Endodermal cell (in vitro differentiated cells): Measurements from ENCODE around the gene TNFSF13. TPM values are rescaled to one million over a fixed set of nuclear protein-coding genes. Genes with fewer than 3 reads are reported as not detected.

Experiments
- DNase-seq: peaks from one replicate; pipeline ENCODE4 v3.0.0-alpha.2; 2017
- H3K27ac ChIP-seq: 2 replicates; pipeline ENCODE4 v1.5.1; 2013; ENCODE audit warnings: mild to moderate bottlenecking, low read depth, low read length, moderate library complexity
- H3K27me3 ChIP-seq: 2 replicates; pipeline ENCODE4 v1.6.1; 2013; ENCODE audit warnings: mild to moderate bottlenecking, low read length, moderate library complexity; ENCODE audit not compliant: insufficient read depth, control insufficient read depth, poor library complexity, severe bottlenecking
- H3K36me3 ChIP-seq: 2 replicates; pipeline ENCODE4 v1.7.0; 2013; ENCODE audit warnings: mild to moderate bottlenecking, low read length, moderate library complexity; ENCODE audit not compliant: control insufficient read depth, insufficient read depth
- H3K4me1 ChIP-seq: one replicate; pipeline ENCODE4 v1.7.0; 2013; ENCODE audit warnings: low read length; ENCODE audit not compliant: control insufficient read depth, insufficient read depth
- H3K4me3 ChIP-seq: 2 replicates; pipeline ENCODE4 v1.5.1; 2013; ENCODE audit warnings: mild to moderate bottlenecking, low read length, moderate library complexity
- H3K9ac ChIP-seq: 2 replicates; pipeline ENCODE4 v1.6.1; 2013; ENCODE audit warnings: mild to moderate bottlenecking, low read length, moderate library complexity; ENCODE audit not compliant: poor library complexity, severe bottlenecking; ENCODE audit errors: extremely low read depth
- H3K9me3 ChIP-seq: 2 replicates; pipeline ENCODE4 v1.6.1; 2013; ENCODE audit warnings: mild to moderate bottlenecking, low read length, moderate library complexity; ENCODE audit not compliant: control insufficient read depth
- H3K27ac Mint-ChIP-seq: 2 replicates; pipeline ENCODE4 v1.8.0; 2020; ENCODE audit warnings: mixed read lengths
- H3K27me3 Mint-ChIP-seq: 2 replicates; pipeline ENCODE4 v1.8.0; 2021; ENCODE audit warnings: mild to moderate bottlenecking, mixed read lengths; ENCODE audit not compliant: insufficient read depth
- H3K36me3 Mint-ChIP-seq: 2 replicates; pipeline ENCODE4 v1.8.0; 2020; ENCODE audit warnings: low read depth, mixed read lengths
- H3K4me1 Mint-ChIP-seq: 2 replicates; pipeline ENCODE4 v1.8.0; 2020; ENCODE audit warnings: mixed read lengths
- H3K4me3 Mint-ChIP-seq: 2 replicates; pipeline ENCODE4 v1.8.0; 2020; ENCODE audit warnings: mild to moderate bottlenecking, moderate library complexity, mixed read lengths
- H3K9me3 Mint-ChIP-seq: 2 replicates; pipeline ENCODE4 v1.8.0; 2020; ENCODE audit warnings: mild to moderate bottlenecking, mixed read lengths
- WGBS, 2 experiments: methylation state at CpG; one replicate each; pipeline versions ENCODE4 v1.1.5 to v1.1.7; 2013; ENCODE audit warnings: missing lambda C conversion rate in 2 of 2, mixed read lengths in 1 of 2; ENCODE audit not compliant: insufficient coverage in 1 of 2, insufficient read length in 1 of 2; 5-methylcytosine and 5-hydroxymethylcytosine counted together
- total RNA-seq, 2 donors: library from RNA; stranded (reverse); fragmentation: NEBNext Ultra II Directional in 1 of 2; extraction: Animal tissue kit (Norgen Biotek cat#: 25700) in 1 of 2; gene quantifications; 2 replicates in 1 of 2; 3 replicates in 1 of 2; pipeline ENCODE4 v1.2.1, GENCODE V29; 2021
- TF ChIP-seq, protein P1 (sequence below): fragments of 200-600 bp; sonication (generic); conservative IDR thresholded peaks from 2 replicates; pipeline ENCODE4 v1.5.0; 2021; ENCODE audit warnings: antibody characterized with exemption, mild to moderate bottlenecking

Gene TNFSF13
- total RNA-seq, 2 donors from 2014 or later, result 1.7 to 3.0 TPM

DNA sequence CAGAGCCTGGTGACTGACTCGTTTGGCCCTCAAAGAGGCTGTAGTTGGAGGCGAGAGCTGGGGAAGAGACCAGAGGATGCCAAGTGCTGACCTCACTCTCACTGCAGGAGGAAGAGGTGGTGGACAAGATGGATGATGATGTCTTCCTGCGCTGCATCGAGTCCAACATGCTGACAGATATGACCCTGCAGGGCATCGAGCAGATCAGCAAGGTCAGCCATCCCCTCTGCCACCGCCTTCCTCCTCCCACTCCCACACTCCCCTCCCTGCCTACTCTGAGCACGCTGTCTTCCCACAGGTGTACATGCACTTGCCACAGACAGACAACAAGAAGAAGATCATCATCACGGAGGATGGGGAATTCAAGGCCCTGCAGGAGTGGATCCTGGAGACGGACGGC, 47.4 kb upstream of the TNFSF13 start:
- no peaks in the 10 kb centered on the region for H3K9me3 Mint-ChIP-seq
- H3K27ac Mint-ChIP-seq, result no peak overlapping the region
- WGBS, 2 experiments, result 91 to 95% methylated on average over 7 to 10 of the region's 10 CpGs
- no peak for DNase-seq
- Histone ChIP-seq H3K9ac (no peak overlapping the region), H3K4me1 (no peaks in the 10 kb centered on the region), H3K36me3 (peaks cover 86% of the 10 kb centered on the region), H3K9me3 (no peaks in the 10 kb centered on the region), H3K4me3 (no peak overlapping the region), H3K27ac (no peak overlapping the region), H3K27me3 (no peaks in the 10 kb centered on the region)
- H3K4me1 Mint-ChIP-seq, result no peaks in the 10 kb centered on the region
- H3K4me3 Mint-ChIP-seq, result no peak overlapping the region
- H3K27me3 Mint-ChIP-seq, result no peaks in the 10 kb centered on the region
- peaks cover 76% of the 10 kb centered on the region for H3K36me3 Mint-ChIP-seq
- TF ChIP-seq, protein P1, sequence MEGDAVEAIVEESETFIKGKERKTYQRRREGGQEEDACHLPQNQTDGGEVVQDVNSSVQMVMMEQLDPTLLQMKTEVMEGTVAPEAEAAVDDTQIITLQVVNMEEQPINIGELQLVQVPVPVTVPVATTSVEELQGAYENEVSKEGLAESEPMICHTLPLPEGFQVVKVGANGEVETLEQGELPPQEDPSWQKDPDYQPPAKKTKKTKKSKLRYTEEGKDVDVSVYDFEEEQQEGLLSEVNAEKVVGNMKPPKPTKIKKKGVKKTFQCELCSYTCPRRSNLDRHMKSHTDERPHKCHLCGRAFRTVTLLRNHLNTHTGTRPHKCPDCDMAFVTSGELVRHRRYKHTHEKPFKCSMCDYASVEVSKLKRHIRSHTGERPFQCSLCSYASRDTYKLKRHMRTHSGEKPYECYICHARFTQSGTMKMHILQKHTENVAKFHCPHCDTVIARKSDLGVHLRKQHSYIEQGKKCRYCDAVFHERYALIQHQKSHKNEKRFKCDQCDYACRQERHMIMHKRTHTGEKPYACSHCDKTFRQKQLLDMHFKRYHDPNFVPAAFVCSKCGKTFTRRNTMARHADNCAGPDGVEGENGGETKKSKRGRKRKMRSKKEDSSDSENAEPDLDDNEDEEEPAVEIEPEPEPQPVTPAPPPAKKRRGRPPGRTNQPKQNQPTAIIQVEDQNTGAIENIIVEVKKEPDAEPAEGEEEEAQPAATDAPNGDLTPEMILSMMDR, result no peak

GRCh38 chr17:7512105-7512504, 46.4 kb upstream of the TNFSF13 start:
- 97% methylated on average over 14 to 15 of the region's 15 CpGs for WGBS, 2 experiments
- H3K27me3 Mint-ChIP-seq, result no peaks in the 10 kb centered on the region
- Histone ChIP-seq H3K36me3 (peaks cover 80% of the 10 kb centered on the region), H3K27ac (no peak overlapping the region), H3K9ac (no peak overlapping the region), H3K4me3 (no peak overlapping the region), H3K27me3 (no peaks in the 10 kb centered on the region), H3K4me1 (no peaks in the 10 kb centered on the region), H3K9me3 (no peaks in the 10 kb centered on the region)
- H3K4me1 Mint-ChIP-seq, result no peaks in the 10 kb centered on the region
- no peak overlapping the region for H3K4me3 Mint-ChIP-seq
- no peaks in the 10 kb centered on the region for H3K9me3 Mint-ChIP-seq
- H3K36me3 Mint-ChIP-seq, result peaks cover 73% of the 10 kb centered on the region
- TF ChIP-seq, protein P1, result no peak
- DNase-seq, result no peak
- H3K27ac Mint-ChIP-seq, result no peak overlapping the region

DNA sequence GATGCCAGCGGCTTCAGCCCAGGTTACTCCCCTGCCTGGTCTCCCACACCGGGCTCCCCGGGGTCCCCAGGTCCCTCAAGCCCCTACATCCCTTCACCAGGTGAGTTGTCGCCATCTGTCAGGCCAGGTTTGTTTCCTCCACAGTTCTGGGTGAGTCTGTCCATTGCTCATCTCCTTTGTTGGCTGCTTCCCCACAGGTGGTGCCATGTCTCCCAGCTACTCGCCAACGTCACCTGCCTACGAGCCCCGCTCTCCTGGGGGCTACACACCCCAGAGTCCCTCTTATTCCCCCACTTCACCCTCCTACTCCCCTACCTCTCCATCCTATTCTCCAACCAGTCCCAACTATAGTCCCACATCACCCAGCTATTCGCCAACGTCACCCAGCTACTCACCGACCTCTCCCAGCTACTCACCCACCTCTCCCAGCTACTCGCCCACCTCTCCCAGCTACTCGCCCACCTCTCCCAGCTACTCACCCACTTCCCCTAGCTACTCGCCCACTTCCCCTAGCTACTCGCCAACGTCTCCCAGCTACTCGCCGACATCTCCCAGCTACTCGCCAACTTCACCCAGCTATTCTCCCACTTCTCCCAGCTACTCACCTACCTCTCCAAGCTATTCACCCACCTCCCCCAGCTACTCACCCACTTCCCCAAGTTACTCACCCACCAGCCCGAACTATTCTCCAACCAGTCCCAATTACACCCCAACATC, 45.6 kb upstream of the TNFSF13 start:
- no peaks in the 10 kb centered on the region for H3K27me3 ChIP-seq
- TF ChIP-seq, protein P1, result no peak
- 85 to 92% methylated on average over 14 to 20 of the region's 20 CpGs for WGBS, 2 experiments
- H3K4me1 Mint-ChIP-seq, result no peaks in the 10 kb centered on the region
- H3K27me3 Mint-ChIP-seq, result no peaks in the 10 kb centered on the region
- H3K36me3 Mint-ChIP-seq, result peaks cover 66% of the 10 kb centered on the region
- no peak overlapping the region for H3K9ac ChIP-seq
- peaks cover 73% of the 10 kb centered on the region for H3K36me3 ChIP-seq
- no peaks in the 10 kb centered on the region for H3K9me3 Mint-ChIP-seq
- H3K4me1 ChIP-seq, result no peaks in the 10 kb centered on the region
- H3K27ac ChIP-seq, result no peak overlapping the region
- no peaks in the 10 kb centered on the region for H3K9me3 ChIP-seq
- no peak overlapping the region for H3K4me3 ChIP-seq
- no peak overlapping the region for H3K27ac Mint-ChIP-seq
- DNase-seq, result no peak
- no peak overlapping the region for H3K4me3 Mint-ChIP-seq
